ENCODE results near the gene CIB1. TPM values are rescaled to one million over a fixed set of nuclear protein-coding genes. Genes with fewer than 3 reads are reported as not detected.

Gene CIB1
- total RNA-seq, 1 donor from 2014 or later, result 12.4 TPM

DNA sequence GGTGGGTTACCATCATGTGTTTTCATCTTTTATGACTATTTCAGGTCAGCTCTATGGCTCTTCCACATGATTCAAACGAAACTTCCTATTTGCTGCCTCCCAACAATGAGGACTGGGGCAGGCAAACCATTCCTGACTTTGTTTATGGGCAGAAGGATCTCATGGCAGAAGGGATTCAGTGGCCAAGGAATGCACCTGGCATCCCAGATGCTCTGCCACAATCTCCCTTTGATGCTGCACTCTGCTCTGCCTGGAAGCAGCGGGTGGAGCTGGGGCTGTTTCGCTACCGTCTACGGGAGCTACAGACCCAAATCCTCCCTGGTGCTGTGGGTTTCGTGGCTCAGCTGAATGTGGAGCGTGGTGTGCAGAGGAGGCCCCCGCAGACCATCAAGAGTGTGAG, 7.1 kb upstream of the CIB1 start:
- DNase-seq, result no peak

GRCh38 chr15:90239371-90239770, 5.6 kb upstream of the CIB1 start:
- DNase-seq, result no peak

GRCh38 chr15:90234096-90234988, 601 bp upstream of the CIB1 start, which contains the start of gene GDPGP1:
TSS of gene GDPGP1 (plus strand) at chr15:90234209. CDS start at chr15:90240909, 6,700 bp downstream.
- no peak for DNase-seq

DNA sequence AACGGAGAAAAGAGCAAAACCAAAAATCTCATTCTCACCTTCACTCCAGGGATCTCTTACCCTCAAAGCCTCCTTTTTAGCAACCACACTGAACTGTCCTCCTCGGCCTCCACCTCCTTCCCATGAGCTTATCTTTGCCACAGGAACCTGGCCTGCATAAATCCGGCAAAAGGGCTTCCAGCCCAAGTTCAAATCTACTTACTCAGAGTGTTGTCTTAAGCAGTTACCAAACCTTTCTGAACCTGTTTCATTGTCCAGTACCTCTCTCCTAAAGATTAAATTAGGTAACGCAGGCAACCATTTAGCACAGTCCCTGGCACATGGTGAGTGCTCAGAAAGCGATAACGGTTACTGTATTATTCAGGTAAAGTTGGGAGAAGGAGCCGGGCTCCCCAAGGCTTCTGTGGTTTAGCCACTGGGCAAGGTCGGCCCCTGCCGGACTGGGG, 777 bp downstream of the CIB1 start:
- peak; percentile 46 for DNase-seq

- DNase-seq, result no peak
These were observed 1.5 kb downstream of the CIB1 start for GRCh38 chr15:90232196-90232595.

GRCh38 chr15:90231028-90232017, 2.4 kb downstream of the CIB1 start:
- no peak for DNase-seq

DNA sequence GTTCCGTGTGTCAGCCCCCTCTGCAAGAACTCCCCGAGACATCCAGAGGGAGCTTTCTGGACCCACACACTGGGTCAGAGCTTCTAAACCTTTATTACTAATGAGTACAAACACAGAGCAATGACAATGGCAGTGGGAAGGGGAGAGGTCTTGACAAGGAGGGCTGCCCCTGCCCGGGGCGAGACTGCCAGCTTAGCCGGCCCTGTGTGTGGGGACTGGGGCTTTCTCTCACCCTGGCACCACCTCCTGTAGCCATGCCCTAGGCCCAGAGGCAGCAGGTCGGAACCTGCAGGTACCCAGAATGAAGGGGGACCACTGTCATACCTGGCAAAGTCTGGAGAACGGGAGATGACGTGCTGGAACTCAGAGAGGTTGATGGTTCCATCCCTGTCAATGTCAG, 3.1 kb downstream of the CIB1 start:
- no peak for DNase-seq

DNA sequence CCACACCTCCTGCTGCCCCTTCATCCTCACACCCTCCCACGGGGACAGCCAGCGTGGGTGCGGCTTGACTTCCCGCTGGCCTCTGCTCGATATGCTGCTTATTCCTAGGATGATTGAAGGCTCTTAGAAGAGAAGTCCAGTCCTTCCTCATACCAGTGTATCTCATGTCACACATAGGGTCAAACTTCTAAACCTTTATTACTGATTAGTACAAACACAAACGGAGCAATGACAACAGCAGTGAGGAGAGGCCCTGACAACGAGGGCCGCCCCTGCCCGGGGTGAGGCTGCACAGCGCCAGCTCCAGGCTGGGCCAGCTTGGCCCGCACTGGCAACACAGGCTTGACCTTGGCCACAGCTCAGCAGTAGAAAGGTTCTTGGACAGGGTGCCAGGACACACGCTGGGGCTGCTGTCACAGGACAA, 3.7 kb downstream of the CIB1 start:
- no peak for DNase-seq

GRCh38 chr15:90228960-90229359, 4.8 kb downstream of the CIB1 start:
- no peak for DNase-seq

- no peak for DNase-seq
These were observed 5.6 kb downstream of the CIB1 start for GRCh38 chr15:90227816-90228772.

DNA sequence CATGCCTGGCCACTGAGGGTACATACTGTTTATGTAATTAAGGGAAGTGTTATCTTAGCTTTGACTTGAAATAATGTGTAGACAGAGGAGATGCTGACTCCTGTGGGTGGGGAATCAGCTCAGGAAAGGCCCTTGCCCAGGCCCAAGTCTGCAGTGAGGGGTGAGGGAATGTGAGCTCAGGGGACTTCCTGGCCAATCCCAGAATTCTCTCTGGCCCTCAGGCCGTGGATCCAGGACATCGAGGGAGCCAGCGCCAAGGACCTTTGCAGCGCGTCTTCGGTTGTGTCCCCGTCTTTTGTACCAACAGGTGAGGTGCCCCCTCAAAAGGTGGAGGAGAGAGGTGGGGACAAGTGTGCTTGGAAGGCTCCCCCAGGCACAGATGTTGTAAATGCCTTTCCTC, 6.4 kb downstream of the CIB1 start:
- DNase-seq, result no peak

GRCh38 chr15:90225504-90226234, 8.1 kb downstream of the CIB1 start:
- DNase-seq, result no peak

GRCh38 chr15:90225047-90225446, 8.7 kb downstream of the CIB1 start:
- no peak for DNase-seq

GRCh38 chr15:90223441-90224165, 10.1 kb downstream of the CIB1 start:
- DNase-seq, result no peak

GRCh38 chr15:90222547-90222946, 11.2 kb downstream of the CIB1 start:
- no peak for DNase-seq

GRCh38 chr15:90221246-90221900, 12.4 kb downstream of the CIB1 start:
- DNase-seq, result peak; percentile 79

- peak; percentile 57 for DNase-seq
These were observed 14.2 kb downstream of the CIB1 start for GRCh38 chr15:90219421-90220141.

DNA sequence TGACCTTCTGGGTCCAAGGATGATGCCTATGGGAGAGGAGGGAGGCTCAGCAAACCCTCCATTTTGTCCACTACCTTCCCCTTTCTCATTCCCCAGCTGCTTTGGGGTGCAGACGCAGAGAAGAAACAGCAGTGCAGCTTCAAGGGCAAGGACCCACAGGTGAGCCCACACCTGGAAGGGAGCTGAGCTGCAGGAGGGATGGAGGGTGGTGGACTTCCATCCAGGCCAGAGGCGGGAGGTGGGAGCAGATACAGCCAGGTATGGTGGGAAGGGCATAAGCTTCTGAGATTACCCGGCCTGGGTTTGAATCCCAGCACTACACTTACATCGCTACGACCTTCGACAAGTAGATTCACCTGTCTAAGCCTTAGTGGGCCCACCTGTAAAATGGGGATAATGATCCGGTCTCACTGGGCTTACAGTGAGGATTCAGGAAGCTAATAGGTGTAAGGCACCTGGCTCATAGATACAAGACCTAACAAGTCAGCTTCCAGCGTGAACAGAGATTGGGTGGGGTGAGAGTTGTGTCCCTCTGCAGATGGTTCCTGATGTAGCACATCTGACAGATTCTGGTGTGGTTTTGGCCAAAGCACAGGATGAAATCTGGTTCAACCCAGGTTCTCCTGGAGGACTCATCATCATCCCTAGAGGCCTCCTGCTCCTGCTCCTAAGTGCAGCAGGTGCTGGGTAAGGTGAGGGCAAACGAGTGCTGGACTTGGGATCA, 15.9 kb downstream of the CIB1 start:
- no peak for DNase-seq
